ENCODE measurements around the gene DDA1. TPM values are rescaled to one million over a fixed set of nuclear protein-coding genes. Genes with fewer than 3 reads are reported as not detected.
"Not testable (repeated sequence)": the region's sequence is repeated elsewhere in the genome, so short reads cannot be mapped to it uniquely, and the experiment has no call there.

The DDA1 gene
- total RNA-seq, 1 donor from 2014 or later, result 45.6 TPM

DNA sequence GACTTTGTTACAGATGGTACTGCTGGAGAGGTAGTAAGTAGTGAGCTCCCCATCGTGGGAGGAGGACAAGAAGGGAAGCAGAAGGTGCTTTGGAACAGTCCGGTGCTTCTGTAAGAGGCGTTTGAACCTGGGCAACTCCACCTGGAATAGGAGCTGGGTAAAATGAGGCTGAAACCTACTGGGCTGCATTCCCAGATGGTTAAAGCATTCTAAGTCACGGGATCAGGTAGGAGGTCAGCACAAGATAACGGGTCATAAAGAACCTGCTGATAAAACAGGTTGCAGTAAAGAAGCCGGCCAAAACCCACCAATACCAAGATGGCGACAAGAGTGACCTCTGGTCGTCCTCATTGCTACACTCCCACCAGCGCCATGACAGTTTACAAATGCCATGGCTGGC is 22.6 kb upstream of the DDA1 start:
- no peak for DNase-seq (ENCODE audit: low spot score)

DNA sequence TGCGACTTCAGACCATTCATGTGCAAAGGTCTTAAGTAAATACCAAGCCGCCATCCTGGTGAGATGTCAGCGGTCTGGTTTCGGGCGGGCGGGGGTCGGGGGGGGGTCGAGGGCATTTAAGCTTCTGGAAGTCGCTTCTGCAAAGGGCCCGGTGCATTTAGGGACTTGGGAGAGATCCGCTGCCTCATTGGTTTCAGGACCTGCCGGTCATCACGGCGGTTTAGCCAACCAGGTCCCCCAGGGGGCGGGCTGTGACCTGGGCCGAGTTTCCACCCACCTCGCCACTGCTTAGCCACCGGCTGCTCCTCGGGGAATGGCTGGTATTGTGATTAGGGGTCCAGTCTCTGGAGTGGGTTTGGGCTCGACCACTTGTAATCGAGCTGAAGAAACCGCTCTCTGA is 19.9 kb upstream of the DDA1 start:
- DNase-seq (ENCODE audit: low spot score), result no peak

DNA sequence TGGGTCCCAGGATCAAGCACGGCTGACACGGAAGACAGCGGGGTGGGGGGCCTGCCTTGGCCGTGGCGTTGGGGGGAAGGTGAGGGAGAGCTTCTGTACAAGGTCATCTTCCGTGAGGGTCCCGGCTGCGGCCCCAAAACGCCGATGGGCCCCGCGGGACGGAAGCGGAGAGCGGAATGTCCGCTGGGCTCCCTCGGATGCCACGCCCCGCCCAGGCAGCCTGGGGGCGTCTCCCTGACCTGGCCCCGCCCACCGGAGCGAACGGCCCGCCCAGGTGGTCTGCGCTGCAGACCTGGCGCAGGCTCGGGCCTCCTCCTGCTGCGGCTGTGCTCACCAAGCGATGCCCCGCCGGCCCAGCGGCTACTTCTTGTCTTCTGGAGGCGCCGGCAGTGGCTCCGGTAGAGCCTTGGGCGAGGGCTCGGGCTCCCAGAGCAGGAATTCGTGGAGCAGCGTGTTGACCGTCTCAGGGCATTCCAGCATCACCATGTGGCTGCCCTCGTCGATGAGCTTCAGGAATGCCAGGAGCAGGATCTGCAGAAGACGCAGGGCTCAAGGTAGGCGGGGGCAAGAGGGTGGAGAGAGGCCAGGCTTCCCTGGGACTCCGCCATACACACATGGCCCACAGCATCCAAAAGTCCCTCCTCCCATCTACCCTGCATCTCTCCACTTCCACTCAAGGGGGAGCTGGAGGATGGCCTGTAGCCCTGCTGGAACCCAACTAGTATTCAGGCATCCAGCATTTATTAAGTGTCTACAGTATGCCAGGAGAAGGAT is 16.9 kb upstream of the DDA1 start:
- DNase-seq (ENCODE audit: low spot score), result no peak

DNA sequence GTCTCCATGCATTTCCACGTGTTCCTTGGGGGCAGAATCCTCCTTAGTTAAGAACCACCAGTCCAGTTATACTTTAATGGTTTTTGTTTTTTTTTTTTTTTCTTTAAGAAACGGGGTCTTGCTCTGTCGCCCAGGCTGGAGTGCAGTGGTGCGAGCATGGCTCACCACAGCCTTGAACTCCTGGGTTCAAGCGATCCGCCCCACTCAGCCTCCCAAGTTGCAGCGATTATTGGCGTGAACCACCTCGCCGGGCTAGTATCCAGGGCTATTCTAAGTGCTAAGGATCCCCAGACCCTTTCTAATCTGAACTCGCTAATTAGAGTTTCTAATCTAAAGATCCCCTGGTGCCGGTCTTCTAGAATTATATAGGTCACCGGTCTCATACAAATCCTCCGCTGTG is 15.8 kb upstream of the DDA1 start:
- no peak for DNase-seq (ENCODE audit: low spot score)

DNA sequence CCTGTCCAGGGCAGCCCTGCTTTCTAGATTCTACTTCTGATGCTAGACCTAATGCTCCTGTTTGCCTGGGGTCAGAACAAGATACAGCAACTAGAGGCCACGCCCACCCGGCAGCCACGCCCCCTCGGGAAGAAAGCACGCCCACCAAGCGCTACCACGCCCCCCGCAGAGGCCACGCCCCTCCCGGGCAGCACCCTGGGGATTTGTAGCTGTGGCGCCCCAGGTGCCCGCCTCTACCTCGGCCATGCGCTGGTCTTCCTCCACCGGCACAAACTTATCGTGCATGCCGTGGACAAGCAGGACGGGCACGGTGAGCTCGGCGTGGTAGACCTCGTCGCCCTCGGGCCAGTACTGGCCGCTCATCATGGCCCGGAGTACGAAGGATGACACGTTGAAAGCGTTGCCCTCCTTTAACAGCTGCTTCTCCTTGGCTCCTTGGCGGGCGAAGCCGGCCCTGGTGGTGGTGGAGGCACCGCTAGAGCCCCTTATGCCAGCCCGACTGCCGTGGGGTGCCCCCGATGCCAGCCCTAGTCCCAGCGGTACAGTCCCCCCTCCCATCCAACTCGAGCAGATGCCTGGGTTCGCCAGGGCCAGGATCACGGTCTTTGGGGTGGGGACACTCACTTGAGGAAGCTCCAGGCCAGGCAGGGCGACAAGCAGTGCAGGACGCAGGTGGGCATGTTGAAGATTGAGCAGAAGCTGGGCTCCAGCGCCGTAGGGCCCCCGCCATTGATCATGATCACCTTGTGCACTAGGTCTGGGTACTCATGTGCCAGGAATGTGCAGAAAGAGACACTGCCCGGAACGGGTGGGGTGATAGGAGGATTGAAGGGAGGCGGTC is 15.1 kb upstream of the DDA1 start:
- no peak for DNase-seq (ENCODE audit: low spot score)

DNA sequence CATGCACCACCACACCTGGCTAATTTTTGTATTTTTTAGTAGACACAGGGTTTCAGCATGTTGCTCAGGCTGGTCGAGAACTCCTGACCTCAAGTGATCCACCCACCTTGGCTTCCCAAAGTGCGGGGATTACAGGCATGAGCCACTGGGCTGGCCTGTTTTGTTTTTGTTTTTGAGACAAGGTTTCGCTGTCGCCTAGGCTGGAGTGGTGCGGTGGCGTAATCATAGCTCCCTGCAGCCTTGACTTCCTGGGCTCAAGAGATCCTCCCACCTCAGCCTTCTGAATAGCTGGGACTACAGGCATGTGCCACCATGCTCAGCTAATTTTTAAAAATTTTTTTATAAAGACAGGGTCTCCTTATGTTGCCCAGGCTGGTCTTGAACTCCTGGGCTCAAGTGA is 13.8 kb upstream of the DDA1 start:
- DNase-seq (ENCODE audit: low spot score), result not testable (repeated sequence)

DNA sequence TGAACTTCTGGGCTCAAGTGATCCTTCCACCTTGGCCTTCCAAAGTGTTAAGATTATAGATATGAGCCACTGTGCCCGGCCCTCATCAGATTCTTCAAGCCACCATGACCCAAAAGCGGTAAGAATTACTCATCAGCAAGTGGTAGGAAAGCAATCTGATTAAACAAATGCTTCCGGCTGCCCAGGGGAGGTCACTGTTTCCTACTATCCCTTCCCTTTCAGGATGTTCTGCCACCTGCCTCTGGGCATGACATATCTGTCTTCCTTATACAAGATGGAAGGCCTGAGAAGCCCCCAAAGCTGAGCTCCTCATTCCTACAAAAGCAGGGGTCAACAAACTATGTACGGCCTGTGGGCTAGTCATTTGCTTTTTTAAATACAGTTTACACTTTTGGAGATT is 13.1 kb upstream of the DDA1 start:
- no peak for DNase-seq (ENCODE audit: low spot score)

DNA sequence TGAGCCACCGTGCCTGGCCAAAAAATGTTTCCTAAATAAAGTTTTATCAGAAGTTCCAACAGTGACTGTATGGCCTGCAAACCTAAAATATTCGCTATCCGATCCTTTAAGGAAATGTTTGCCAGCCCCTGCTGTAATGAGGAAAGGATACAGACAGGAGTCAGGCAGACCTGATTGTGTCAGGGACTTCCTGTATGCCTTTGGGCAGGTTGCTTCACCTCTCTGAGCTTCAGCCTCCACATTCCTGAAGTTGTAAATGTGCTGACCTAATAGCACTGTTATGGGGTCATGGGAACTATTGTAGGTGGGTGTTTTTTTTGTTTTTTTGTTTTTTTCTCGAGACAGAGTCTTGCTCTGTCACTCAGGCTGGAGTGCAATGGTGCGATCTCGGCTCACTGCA is 12.4 kb upstream of the DDA1 start:
- no peak for DNase-seq (ENCODE audit: low spot score)

DNA sequence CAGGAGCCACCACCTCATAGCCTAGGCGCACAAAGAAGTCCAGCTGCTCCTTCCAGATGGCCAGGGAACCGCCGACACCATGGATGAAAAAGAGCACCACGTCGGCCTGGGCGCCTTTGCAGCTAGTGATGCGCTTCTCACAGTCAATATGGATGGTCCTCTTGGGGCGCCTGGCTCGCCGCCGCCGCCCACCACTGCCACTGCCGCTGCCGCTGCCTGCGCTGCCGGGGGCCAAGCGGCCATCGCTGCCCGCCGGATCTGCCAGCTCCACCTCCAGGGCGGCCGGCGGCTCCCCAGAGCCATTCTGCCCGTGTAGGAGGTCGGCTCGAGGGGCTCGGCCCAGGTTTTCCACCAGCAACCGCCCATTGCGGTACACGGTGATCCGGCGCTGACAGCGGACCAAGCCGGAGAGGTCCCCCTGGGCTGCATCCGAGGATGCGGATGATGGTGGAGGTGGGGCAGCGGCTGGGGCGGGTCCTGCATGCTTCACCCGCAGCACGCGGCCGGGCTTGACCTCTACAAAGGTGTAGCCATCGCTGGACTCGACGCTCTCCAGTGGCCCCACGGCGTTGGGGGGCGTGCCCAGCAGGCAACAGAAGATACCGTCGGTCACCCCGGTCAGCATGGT is 8.3 kb upstream of the DDA1 start:
- DNase-seq (ENCODE audit: low spot score), result peak; percentile 82

DNA sequence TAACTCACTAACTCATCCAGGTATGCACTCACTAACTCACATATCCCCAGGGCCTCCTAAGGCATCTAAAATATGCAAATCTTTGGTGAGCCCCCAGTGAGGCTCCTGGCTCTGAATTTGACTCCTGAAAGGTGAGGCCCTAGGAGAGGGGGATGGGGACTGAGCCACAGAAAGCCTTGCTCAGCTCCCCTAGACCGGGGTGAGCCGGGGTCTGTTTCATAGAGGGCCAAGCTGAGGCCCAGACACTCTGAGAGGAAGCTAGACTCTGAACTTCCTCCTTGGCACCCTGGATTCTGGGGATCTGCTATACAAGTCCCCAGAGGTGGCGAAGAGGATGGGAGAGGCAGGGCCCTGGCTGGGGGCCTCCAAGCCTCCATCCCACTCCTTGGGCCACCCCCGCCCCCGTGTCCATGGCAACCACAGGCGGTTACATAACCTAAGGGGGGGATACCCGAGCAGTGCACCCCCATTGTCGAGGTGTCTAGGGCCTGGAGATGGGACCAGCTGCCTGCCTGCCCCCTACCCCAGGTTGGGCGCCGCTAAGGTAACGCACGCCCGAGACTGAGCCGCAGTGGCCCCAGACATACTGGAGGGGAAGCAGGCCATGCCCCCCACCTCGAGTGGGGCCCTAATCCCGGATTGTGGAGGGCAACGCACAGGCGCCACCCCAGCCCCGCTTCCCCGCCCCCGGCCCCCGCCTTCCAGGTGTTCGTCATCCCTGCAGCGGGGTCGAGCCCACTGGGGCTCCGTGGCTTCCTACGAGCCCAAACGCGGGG is 6.8 kb upstream of the DDA1 start:
- DNase-seq (ENCODE audit: low spot score), result no peak

DNA sequence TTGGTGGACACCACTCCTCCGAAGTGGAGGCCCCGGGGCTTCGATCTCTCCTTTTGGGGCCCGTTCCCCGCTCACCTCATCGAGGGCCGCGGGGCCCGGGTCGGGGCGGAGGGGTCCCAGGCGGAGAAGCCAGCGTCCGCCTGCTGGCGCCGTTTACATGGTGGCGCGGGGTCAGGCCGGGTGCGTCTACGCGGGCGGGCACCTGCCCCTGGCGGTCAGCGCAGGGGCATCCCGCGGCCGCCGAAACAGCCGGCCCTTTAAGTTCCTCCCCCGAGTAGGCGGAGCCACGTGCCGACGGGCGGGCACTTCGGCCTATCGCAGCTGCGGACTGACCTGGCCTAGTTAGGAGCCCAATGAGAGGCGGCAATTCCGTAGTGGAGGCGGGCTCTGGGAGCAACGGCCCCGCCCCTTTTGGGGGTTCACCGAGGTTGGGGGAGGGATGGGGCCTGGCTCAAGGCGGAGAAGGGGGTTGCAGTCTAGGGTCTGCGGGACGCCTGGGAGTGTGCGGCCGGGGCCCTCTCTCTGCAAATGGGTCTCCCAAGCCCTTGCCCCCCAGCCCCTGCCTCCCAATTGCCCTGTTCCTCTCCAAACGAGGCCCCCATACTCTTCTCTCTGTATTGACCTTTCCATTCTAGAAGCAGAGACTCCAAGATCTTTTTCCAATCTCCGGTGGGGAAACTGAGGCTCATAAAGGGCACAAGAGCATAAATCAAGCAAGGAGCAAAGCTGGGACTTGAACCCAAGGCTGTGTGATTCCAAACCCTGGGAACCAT is 6.0 kb upstream of the DDA1 start, which contains the start of gene ABHD8:
Gene ABHD8 (minus strand): TSS at position 259 of the 773 bp plus-strand sequence. CDS start 1,809 bp downstream, outside the sequence.
- peak; percentile 98 for DNase-seq (ENCODE audit: low spot score)

DNA sequence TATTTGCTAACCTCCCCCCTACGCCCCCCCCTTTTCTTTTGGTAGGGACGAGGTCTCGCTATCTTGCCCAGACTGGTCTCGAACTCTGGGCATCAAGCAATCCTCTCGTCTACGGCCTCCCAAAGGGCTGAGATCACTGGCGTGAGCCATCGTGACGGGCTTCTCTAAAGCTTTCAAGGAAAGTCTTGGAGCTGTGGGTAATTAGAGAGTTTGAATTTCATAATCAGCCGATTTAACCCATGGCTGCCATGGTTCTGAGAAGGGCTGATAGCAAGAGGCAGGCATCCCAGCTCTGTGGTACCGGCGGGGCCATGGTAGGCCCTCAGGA is 5.5 kb upstream of the DDA1 start:
- DNase-seq (ENCODE audit: low spot score), result no peak

DNA sequence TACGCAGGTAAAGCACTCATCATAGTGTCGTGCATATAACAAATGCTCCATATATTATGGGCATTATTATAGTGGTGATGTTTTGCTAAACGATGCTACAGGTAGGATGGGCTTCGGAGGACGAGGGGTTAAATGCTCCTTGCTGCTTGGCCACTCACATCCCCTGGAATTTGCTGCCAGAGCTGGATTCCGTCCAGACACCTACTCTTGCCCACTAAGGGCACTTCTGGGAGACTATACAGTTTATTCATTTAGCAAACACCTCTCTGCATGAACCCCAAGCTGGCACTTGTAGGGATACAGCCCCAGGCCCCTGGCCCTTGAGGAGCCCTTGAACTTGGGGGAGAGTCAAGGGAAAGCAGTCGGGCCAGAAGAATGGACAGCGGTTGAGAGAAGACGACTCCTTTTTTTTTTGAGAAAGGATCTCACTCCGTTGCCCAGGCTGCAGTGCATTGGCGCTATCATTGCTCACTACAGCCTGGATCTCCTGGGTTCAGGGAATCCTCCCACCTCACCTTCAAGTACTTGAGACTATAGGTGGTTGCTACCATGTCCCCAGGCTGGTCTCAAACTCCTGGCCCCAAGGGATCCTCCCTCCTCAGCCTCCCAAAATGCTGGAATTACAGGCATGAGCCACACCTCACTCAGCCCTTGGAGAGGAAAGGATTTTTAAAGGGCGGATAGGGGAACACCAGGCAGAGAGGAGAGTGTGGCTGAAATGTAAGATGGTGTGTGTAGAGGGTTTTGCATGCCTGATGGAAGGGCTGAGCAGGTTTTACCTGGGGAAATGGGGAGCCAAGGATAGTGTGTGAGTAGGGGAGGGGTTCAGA is 4.8 kb upstream of the DDA1 start:
- DNase-seq (ENCODE audit: low spot score), result no peak

DNA sequence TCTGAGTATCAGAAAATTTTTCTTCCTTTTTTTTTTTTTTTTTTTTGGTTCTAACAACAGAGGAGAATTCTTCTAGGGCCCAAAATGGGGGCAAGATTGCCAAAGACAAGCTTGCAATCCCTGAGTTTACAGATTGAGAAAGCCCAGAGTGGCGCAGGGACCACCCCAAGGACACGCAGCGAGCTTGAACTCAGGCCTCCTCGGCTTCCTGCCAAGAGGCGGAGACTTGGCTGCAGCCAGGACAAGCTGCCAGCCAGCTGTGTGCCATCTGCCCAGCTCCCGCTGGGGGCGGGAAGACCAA is 4.2 kb upstream of the DDA1 start:
- no peak for DNase-seq (ENCODE audit: low spot score)

DNA sequence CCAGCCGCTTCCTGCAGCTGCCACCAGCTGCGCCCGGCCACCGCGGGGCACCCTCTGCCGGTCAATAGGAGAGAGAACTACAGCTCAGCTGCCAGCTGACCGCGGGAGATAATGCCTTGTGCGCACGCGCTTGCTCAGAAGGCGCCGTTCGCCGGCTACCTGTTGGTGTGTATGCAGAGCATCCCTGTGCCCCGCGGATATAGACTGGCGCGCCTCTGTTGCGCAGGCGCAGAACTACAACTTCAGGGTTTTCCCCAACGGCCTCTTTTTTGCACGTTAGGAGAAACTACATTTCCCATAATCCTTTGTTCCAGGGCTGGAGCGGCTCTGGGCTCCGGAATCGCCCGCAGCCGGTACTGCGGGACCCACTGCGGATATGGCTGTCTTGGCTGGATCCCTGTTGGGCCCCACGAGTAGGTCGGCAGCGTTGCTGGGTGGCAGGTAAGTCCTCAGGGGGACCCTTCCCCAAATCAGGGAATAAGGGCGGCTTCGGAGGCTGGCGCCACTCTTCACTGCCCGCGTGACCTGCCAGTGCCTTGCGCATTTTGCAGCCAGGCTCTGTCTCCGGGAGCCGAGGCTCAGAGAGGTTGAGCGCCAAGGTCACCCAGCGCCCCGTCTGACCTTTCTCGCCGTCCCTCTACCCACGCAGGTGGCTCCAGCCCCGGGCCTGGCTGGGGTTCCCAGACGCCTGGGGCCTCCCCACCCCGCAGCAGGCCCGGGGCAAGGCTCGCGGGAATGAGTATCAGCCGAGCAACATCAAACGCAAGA is 3.7 kb upstream of the DDA1 start, which contains the start of gene MRPL34:
Gene MRPL34 (plus strand): TSS at position 356 of the 768 bp plus-strand sequence. CDS start 21 bp downstream, at position 377.
- DNase-seq (ENCODE audit: low spot score), result peak; percentile 97

DNA sequence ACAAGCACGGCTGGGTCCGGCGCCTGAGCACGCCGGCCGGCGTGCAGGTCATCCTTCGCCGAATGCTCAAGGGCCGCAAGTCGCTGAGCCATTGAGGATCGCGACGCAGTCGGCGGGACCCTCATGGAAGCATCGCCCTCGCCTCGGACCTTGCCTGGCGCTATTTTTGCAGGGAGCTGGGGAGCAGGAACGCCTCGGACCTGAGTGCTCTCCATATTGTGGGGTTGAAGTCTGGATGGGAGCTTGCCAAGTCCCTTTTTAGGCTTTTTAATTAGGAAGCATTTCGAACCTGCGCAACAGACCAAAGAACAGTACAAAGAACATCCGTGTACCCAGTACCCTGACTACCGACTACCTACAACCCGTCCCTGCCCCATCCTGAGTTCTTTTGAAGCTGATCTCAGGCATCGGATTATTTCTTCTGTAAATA is 3.1 kb upstream of the DDA1 start:
- no peak for DNase-seq (ENCODE audit: low spot score)

DNA sequence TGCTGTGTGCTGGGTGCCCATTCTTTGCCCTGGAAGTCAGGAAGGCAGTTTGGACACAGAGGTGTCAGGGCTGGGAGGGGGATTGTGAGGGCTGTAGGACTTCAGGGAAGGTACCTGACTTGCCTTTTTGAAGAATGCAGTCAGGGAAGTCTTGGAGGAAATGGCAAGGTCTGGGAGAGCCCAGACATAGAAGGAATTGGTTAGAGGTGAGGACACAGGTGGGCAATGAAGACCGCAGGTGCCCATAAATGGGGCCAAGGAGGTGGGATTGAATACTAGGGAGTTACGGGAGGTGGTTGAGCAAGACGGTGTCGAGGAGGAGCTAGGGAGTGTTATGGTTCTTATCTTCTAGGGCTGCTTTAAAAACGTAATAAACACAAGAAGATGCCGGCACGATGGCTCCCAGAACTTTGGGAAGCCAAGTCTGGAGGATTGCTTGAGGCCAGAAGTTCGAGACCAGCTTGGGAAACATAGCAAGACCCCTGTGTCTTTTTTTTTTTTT is 1.4 kb upstream of the DDA1 start:
- no peak for DNase-seq (ENCODE audit: low spot score)

DNA sequence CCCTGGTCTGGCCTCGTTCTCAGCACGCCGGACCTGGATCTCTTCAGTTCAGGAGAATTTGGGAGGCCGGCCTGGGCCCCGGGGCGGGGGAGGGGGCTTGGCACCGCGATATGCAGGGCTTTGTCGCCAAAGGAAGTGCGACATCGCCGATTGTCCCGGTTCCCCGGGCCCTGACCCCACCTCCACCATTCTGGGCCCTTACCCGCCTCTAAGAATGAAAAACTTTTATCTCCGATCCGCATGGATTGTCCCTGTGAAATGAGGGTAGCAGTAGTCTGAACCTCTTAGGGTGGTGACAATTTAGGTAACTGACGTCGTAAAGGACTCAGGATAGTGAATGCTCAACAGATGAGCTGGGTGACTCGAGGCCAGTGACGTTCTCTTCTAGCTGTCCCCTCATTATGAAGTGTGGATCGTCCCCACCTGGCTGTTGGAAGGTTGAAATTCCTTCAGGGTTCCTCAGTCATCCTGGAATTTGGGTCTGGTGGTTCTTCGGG is 650 bp downstream of the DDA1 start:
- no peak for DNase-seq (ENCODE audit: low spot score)
